Measurements from ENCODE around the gene MSMO1. TPM values are rescaled to one million over a fixed set of nuclear protein-coding genes. Genes with fewer than 3 reads are reported as not detected.
A peak's percentile ranks its signal among the peaks of the same experiment; 100 is the strongest.

The MSMO1 gene
- total and polyA plus RNA-seq, 2 experiments from 2014 or later = 145 to 272 TPM

- DNase-seq (ENCODE audit: low spot score) (no peak), ATAC-seq (no peak)
- peak overlapping the region; percentile 40 for H3K4me2 ChIP-seq
- H3K27me3 ChIP-seq (ENCODE audit: insufficient read depth) = no peaks in the 10 kb centered on the region
- H3F3A ChIP-seq (replicated peaks; ENCODE audit: low read depth) = no peaks in the 10 kb centered on the region; the same call in 1 of the 2 replicates
- H3K9me3 Mint-ChIP-seq = no peaks in the 10 kb centered on the region
- H3K4me3 Mint-ChIP-seq = no peak overlapping the region
- H3K9me2 ChIP-seq (ENCODE audit: insufficient read depth) = no peaks in the 10 kb centered on the region
- H3K27ac Mint-ChIP-seq = peak overlapping the region; percentile 61
- no peak overlapping the region for H2AFZ ChIP-seq
- peaks cover 91% of the 10 kb centered on the region for H4K20me1 ChIP-seq (replicated peaks; ENCODE audit: insufficient read depth)
- peaks cover 35% of the 10 kb centered on the region for H3K4me1 Mint-ChIP-seq
- peaks cover 77% of the 10 kb centered on the region for H3K36me3 Mint-ChIP-seq (ENCODE audit: low read depth)
- H3K27me3 Mint-ChIP-seq (ENCODE audit: insufficient read depth, low read depth, poor library complexity) = no peaks in the 10 kb centered on the region
- TF ChIP-seq, protein P1, sequence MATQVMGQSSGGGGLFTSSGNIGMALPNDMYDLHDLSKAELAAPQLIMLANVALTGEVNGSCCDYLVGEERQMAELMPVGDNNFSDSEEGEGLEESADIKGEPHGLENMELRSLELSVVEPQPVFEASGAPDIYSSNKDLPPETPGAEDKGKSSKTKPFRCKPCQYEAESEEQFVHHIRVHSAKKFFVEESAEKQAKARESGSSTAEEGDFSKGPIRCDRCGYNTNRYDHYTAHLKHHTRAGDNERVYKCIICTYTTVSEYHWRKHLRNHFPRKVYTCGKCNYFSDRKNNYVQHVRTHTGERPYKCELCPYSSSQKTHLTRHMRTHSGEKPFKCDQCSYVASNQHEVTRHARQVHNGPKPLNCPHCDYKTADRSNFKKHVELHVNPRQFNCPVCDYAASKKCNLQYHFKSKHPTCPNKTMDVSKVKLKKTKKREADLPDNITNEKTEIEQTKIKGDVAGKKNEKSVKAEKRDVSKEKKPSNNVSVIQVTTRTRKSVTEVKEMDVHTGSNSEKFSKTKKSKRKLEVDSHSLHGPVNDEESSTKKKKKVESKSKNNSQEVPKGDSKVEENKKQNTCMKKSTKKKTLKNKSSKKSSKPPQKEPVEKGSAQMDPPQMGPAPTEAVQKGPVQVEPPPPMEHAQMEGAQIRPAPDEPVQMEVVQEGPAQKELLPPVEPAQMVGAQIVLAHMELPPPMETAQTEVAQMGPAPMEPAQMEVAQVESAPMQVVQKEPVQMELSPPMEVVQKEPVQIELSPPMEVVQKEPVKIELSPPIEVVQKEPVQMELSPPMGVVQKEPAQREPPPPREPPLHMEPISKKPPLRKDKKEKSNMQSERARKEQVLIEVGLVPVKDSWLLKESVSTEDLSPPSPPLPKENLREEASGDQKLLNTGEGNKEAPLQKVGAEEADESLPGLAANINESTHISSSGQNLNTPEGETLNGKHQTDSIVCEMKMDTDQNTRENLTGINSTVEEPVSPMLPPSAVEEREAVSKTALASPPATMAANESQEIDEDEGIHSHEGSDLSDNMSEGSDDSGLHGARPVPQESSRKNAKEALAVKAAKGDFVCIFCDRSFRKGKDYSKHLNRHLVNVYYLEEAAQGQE (IDR thresholded peaks at IDR 0.05; ENCODE audit: unreplicated experiment) = no peak
- TF ChIP-seq ZNF462 (CRISPR knock-in tag; IDR thresholded peaks at IDR 0.05) = no peak
- TF ChIP-seq, protein P2, sequence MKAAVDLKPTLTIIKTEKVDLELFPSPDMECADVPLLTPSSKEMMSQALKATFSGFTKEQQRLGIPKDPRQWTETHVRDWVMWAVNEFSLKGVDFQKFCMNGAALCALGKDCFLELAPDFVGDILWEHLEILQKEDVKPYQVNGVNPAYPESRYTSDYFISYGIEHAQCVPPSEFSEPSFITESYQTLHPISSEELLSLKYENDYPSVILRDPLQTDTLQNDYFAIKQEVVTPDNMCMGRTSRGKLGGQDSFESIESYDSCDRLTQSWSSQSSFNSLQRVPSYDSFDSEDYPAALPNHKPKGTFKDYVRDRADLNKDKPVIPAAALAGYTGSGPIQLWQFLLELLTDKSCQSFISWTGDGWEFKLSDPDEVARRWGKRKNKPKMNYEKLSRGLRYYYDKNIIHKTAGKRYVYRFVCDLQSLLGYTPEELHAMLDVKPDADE (IDR thresholded peaks at IDR 0.05) = no peak
- TF ChIP-seq EZH2 (IDR thresholded peaks at IDR 0.05; ENCODE audit: low read depth, unreplicated experiment) = no peak
- TF ChIP-seq POLR2AphosphoS5 (IDR thresholded peaks at IDR 0.05; ENCODE audit: low read depth) = no peak
- TF ChIP-seq ZNF114 (CRISPR knock-in tag; IDR thresholded peaks at IDR 0.05) = no peak
- no peak for TF ChIP-seq CREB1 (CRISPR knock-in tag; IDR thresholded peaks at IDR 0.05; ENCODE audit: low read depth)
- TF ChIP-seq NANOG (IDR thresholded peaks at IDR 0.05; ENCODE audit: borderline replicate concordance) = no peak
- no peak for TF ChIP-seq CTCF (conservative IDR thresholded peaks at IDR 0.05; ENCODE audit: low read depth in 2 of 2)
- no peak for TF ChIP-seq JUNB (IDR thresholded peaks at IDR 0.05; ENCODE audit: unreplicated experiment)
- TF ChIP-seq EZH2phosphoT487 (IDR thresholded peaks at IDR 0.05; ENCODE audit: unreplicated experiment) = no peak
- TF ChIP-seq ZNF331 (CRISPR knock-in tag; IDR thresholded peaks at IDR 0.05; ENCODE audit: low read depth) = no peak
- TF ChIP-seq STAT1 (IDR thresholded peaks at IDR 0.05; ENCODE audit: unreplicated experiment) = no peak
- peaks cover 30% of the 10 kb centered on the region for H3K4me1 ChIP-seq (ENCODE audit: insufficient read depth)
- peak overlapping the region; percentile 23; the same call in 1 of the 2 replicates for H3K27ac ChIP-seq (ENCODE audit: low read depth)
- H3K4me3 ChIP-seq = peak overlapping the region; percentile 99; the same call in 1 of the 2 replicates
- peaks cover 88% of the 10 kb centered on the region for H3K79me2 ChIP-seq (replicated peaks; ENCODE audit: insufficient read depth)
- H3K36me3 ChIP-seq (ENCODE audit: insufficient read depth) = peaks cover 91% of the 10 kb centered on the region
Observed at GRCh38 chr4:165335163-165335703, 7.8 kb downstream of the MSMO1 start.

Data from GM23338 (cell line).